ENCODE results near the gene SH3PXD2B. TPM values are rescaled to one million over a fixed set of nuclear protein-coding genes. Genes with fewer than 3 reads are reported as not detected.

Gene SH3PXD2B
- total RNA-seq, 1 experiment from 2014 or later, result 64.1 TPM

GRCh38 chr5:172303162-172303561, 151.2 kb downstream of the SH3PXD2B start (continued):
- TF ChIP-seq ZNF512 (CRISPR knock-in tag; IDR thresholded peaks at IDR 0.05; ENCODE audit: borderline replicate concordance) (no peak), TEAD1 (CRISPR knock-in tag; IDR thresholded peaks at IDR 0.05) (no peak), NFE2L1 (CRISPR knock-in tag; IDR thresholded peaks at IDR 0.05) (no peak), CDX4 (CRISPR knock-in tag; IDR thresholded peaks at IDR 0.05; ENCODE audit: borderline replicate concordance) (no peak), E2F4 (CRISPR knock-in tag; IDR thresholded peaks at IDR 0.05; ENCODE audit: borderline replicate concordance, low read depth) (no peak), EMX1 (CRISPR knock-in tag; IDR thresholded peaks at IDR 0.05) (no peak), GTF2I (CRISPR knock-in tag; conservative IDR thresholded peaks at IDR 0.05) (no peak), ZNF396 (CRISPR knock-in tag; IDR thresholded peaks at IDR 0.05; ENCODE audit: borderline replicate concordance) (no peak), ATF3 (CRISPR knock-in tag; conservative IDR thresholded peaks at IDR 0.05) (no peak), KAT7 (CRISPR knock-in tag; IDR thresholded peaks at IDR 0.05; ENCODE audit: borderline replicate concordance) (no peak), ZNF423 (CRISPR knock-in tag; IDR thresholded peaks at IDR 0.05) (no peak), PRDM15 (CRISPR knock-in tag; IDR thresholded peaks at IDR 0.05) (no peak)

- POLR2A ChIA-PET, result interaction anchor here (0.5 kb wide), 1 partner anchor 13 kb away, joined by 4 read pairs; no protein-coding TSS in a partner anchor
- H3K27ac Mint-ChIP-seq, result no peak overlapping the region
- TF ChIP-seq ETV6 (CRISPR knock-in tag; IDR thresholded peaks at IDR 0.05) (no peak), ZNF532 (CRISPR knock-in tag; IDR thresholded peaks at IDR 0.05; ENCODE audit: borderline replicate concordance) (no peak), HMGXB4 (CRISPR knock-in tag; IDR thresholded peaks at IDR 0.05) (no peak), E2F1 (CRISPR knock-in tag; IDR thresholded peaks at IDR 0.05) (no peak), NFYB (CRISPR knock-in tag; conservative IDR thresholded peaks at IDR 0.05; ENCODE audit: low read depth) (no peak), CREM (CRISPR knock-in tag; IDR thresholded peaks at IDR 0.05) (no peak)
- DNase-seq (ENCODE audit: low spot score) (no peak), ATAC-seq (no peak)
- peaks cover 5% of the 10 kb centered on the region for H3K27me3 Mint-ChIP-seq (ENCODE audit: low read depth)
- H3K4me1 Mint-ChIP-seq, result no peaks in the 10 kb centered on the region; the same call in 1 of the 2 replicates
- CTCF ChIA-PET, result interaction anchor here (0.8 to 2.5 kb wide), 3 partner anchors 9 to 55 kb away, joined by 3 to 9 read pairs (median 3); no protein-coding TSS in a partner anchor
- H3K36me3 Mint-ChIP-seq, result peaks cover 10% of the 10 kb centered on the region
- peaks cover 13% of the 10 kb centered on the region for H3K9me3 Mint-ChIP-seq
- H3K4me3 Mint-ChIP-seq, result no peak overlapping the region
Measured at GRCh38 chr5:172302047-172302710, 152.1 kb downstream of the SH3PXD2B start.
